CD14-positive monocyte (primary cell): ENCODE data around the gene CHRNB4. TPM values are rescaled to one million over a fixed set of nuclear protein-coding genes. Genes with fewer than 3 reads are reported as not detected.

Source experiments
- DNase-seq, 3 donors: peaks; one replicate each; pipeline ENCODE4 v3.0.0-alpha.2; 2011 to 2022
- H2AFZ ChIP-seq: 2 replicates; pipeline ENCODE4 v1.6.0; 2012; ENCODE audit warnings: mild to moderate bottlenecking, low read depth, low read length, inconsistent platforms; ENCODE audit not compliant: insufficient read depth, poor library complexity, severe bottlenecking
- H3K27ac ChIP-seq, 2 donors: 1 replicate in 1 of 2; 2 replicates in 1 of 2; pipeline ENCODE4 v1.5.1; 2012 to 2013; ENCODE audit warnings: low read length in 2 of 2, control low read depth in 1 of 2, inconsistent platforms in 1 of 2, low read depth in 1 of 2, mild to moderate bottlenecking in 1 of 2
- H3K27me3 ChIP-seq, 2 donors: one replicate each; pipeline versions ENCODE4 v1.6.0 to v1.6.1; 2011 to 2013; ENCODE audit warnings: low read length in 2 of 2; ENCODE audit not compliant: control insufficient read depth in 2 of 2, insufficient read depth in 2 of 2
- H3K36me3 ChIP-seq, 2 donors: replicated peaks in 1 of 2; 1 replicate in 1 of 2; 2 replicates in 1 of 2; pipeline versions ENCODE4 v1.5.1 to v1.6.1; 2012 to 2013; ENCODE audit warnings: low read length in 2 of 2, control low read depth in 1 of 2, inconsistent platforms in 1 of 2, mild to moderate bottlenecking in 1 of 2; ENCODE audit not compliant: insufficient read depth in 2 of 2, control insufficient read depth in 1 of 2
- H3K4me1 ChIP-seq, 2 donors: 1 replicate in 1 of 2; 2 replicates in 1 of 2; pipeline versions ENCODE4 v1.5.1 to v1.6.1; 2012 to 2013; ENCODE audit warnings: low read length in 2 of 2, control low read depth in 1 of 2, inconsistent platforms in 1 of 2, mild to moderate bottlenecking in 1 of 2, moderate library complexity in 1 of 2; ENCODE audit not compliant: insufficient read depth in 2 of 2, control insufficient read depth in 1 of 2
- H3K4me2 ChIP-seq: replicated peaks from 2 replicates; pipeline ENCODE3; 2012; ENCODE audit warnings: low read length, moderate library complexity, mild to moderate bottlenecking; ENCODE audit not compliant: poor library complexity, severe bottlenecking; ENCODE audit errors: extremely low read depth
- H3K4me3 ChIP-seq, 3 experiments: fragments of 200-600 bp in 1 of 3; sonication (generic) in 1 of 3; replicated peaks in 1 of 3; 1 replicate in 2 of 3; 2 replicates in 1 of 3; pipeline ENCODE4 v1.5.1; 2011 to 2013; ENCODE audit warnings: low read length in 3 of 3, mild to moderate bottlenecking in 3 of 3, control low read depth in 2 of 3, low read depth in 2 of 3, inconsistent platforms in 1 of 3, moderate library complexity in 1 of 3
- H3K79me2 ChIP-seq: 2 replicates; pipeline ENCODE4 v1.6.0; 2012; ENCODE audit warnings: mild to moderate bottlenecking, control low read depth, inconsistent platforms, low read length, moderate library complexity; ENCODE audit not compliant: insufficient read depth
- H3K9ac ChIP-seq: 2 replicates; pipeline ENCODE4 v1.6.0; 2017; ENCODE audit warnings: low read length, mild to moderate bottlenecking; ENCODE audit not compliant: insufficient read depth, poor library complexity, severe bottlenecking
- H3K9me3 ChIP-seq, 2 donors: replicated peaks in 1 of 2; 1 replicate in 1 of 2; 2 replicates in 1 of 2; pipeline versions ENCODE4 v1.5.1 to v1.6.1; 2012 to 2013; ENCODE audit warnings: low read length in 2 of 2, control low read depth in 1 of 2; ENCODE audit not compliant: control insufficient read depth in 1 of 2, insufficient read depth in 1 of 2
- H4K20me1 ChIP-seq: 2 replicates; pipeline ENCODE4 v1.6.0; 2012; ENCODE audit warnings: mild to moderate bottlenecking, low read length, control low read depth, moderate library complexity; ENCODE audit not compliant: insufficient read depth
- H3K27ac Mint-ChIP-seq, 7 donors: one replicate each; pipeline ENCODE4 v1.8.0; 2020; ENCODE audit warnings: mild to moderate bottlenecking in 7 of 7, mixed read lengths in 7 of 7, moderate library complexity in 6 of 7, inconsistent platforms in 2 of 7
- H3K27me3 Mint-ChIP-seq, 3 donors: one replicate each; pipeline ENCODE4 v1.8.0; 2021 to 2022; ENCODE audit warnings: low read depth in 3 of 3, mild to moderate bottlenecking in 3 of 3, mixed read lengths in 3 of 3, moderate library complexity in 3 of 3, inconsistent platforms in 1 of 3
- H3K36me3 Mint-ChIP-seq, 2 donors: one replicate each; pipeline ENCODE4 v1.8.0; 2020; ENCODE audit warnings: mixed read lengths in 2 of 2, inconsistent platforms in 1 of 2, mild to moderate bottlenecking in 1 of 2
- H3K4me1 Mint-ChIP-seq: one replicate; pipeline ENCODE4 v1.8.0; 2020; ENCODE audit warnings: mild to moderate bottlenecking, mixed read lengths
- H3K4me3 Mint-ChIP-seq, 2 donors: one replicate each; pipeline ENCODE4 v1.8.0; 2020; ENCODE audit warnings: mild to moderate bottlenecking in 2 of 2, mixed read lengths in 2 of 2, moderate library complexity in 1 of 2
- H3K9me3 Mint-ChIP-seq, 7 donors: one replicate each; pipeline ENCODE4 v1.8.0; 2020 to 2022; ENCODE audit warnings: mixed read lengths in 7 of 7, mild to moderate bottlenecking in 6 of 7, moderate library complexity in 6 of 7, inconsistent platforms in 2 of 7
- WGBS: methylation state at CpG from one replicate; pipeline ENCODE4 v1.1.5; 2013; ENCODE audit warnings: missing lambda C conversion rate; ENCODE audit not compliant: insufficient coverage; 5-methylcytosine and 5-hydroxymethylcytosine counted together
- intact Hi-C, 2 donors: fragments of 100-400 bp; cut with micrococcal nuclease; formaldehyde crosslinking; loops; one replicate each; pipeline versions ENCODE4 v1.15.0 to v1.15.1; 2023
- polyA plus RNA-seq, 3 donors: library from polyadenylated mRNA; depleted of rRNA in 1 of 3; unstranded in 2 of 3; stranded (reverse) in 1 of 3; fragments of 300-500 nt in 2 of 3; fragments of >200 nt in 1 of 3; fragmentation: Illumina TruSeq in 2 of 3; gene quantifications; 1 replicate in 2 of 3; 2 replicates in 1 of 3; pipeline ENCODE4 v1.2.3, GENCODE V29; 2012 to 2021
- TF ChIP-seq, protein P1 (sequence below): fragments of 200-600 bp; IDR thresholded peaks from one replicate; pipeline ENCODE4 v1.8.0; 2022; ENCODE audit warnings: antibody characterized with exemption, mild to moderate bottlenecking

CHRNB4 gene
- polyA plus RNA-seq, 3 donors, result not detected

- Histone ChIP-seq H3K27ac (no peak overlapping the region), H3K9me3 (peaks cover 0 to 10% of the 10 kb centered on the region in 2 donors), H3K27me3 (no peaks in the 10 kb centered on the region), H3K9ac (no peak overlapping the region), H3K4me1 (no peaks in the 10 kb centered on the region), H3K4me2 (no peak overlapping the region), H3K4me3 (no peak overlapping the region), H4K20me1 (no peaks in the 10 kb centered on the region), H3K79me2 (no peaks in the 10 kb centered on the region), H3K36me3 (no peaks in the 10 kb centered on the region), H2AFZ (no peak overlapping the region)
- Mint-ChIP-seq H3K27me3 (peaks cover 0 to 6% (median 1%) of the 10 kb centered on the region in 3 donors), H3K9me3 (peaks cover 3 to 16% (median 5%) of the 10 kb centered on the region in 7 donors), H3K4me3 (no peak overlapping the region), H3K4me1 (no peaks in the 10 kb centered on the region), H3K36me3 (no peaks in the 10 kb centered on the region), H3K27ac (no peak overlapping the region)
- intact Hi-C loops, result no loop called here
- WGBS, result 94% methylated on average over 3 of the region's 3 CpGs
- TF ChIP-seq, protein P1, sequence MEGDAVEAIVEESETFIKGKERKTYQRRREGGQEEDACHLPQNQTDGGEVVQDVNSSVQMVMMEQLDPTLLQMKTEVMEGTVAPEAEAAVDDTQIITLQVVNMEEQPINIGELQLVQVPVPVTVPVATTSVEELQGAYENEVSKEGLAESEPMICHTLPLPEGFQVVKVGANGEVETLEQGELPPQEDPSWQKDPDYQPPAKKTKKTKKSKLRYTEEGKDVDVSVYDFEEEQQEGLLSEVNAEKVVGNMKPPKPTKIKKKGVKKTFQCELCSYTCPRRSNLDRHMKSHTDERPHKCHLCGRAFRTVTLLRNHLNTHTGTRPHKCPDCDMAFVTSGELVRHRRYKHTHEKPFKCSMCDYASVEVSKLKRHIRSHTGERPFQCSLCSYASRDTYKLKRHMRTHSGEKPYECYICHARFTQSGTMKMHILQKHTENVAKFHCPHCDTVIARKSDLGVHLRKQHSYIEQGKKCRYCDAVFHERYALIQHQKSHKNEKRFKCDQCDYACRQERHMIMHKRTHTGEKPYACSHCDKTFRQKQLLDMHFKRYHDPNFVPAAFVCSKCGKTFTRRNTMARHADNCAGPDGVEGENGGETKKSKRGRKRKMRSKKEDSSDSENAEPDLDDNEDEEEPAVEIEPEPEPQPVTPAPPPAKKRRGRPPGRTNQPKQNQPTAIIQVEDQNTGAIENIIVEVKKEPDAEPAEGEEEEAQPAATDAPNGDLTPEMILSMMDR, result no peak
- DNase-seq, result no peak
Observed at GRCh38 chr15:78673917-78674444, 33.0 kb upstream of the CHRNB4 start.

DNA sequence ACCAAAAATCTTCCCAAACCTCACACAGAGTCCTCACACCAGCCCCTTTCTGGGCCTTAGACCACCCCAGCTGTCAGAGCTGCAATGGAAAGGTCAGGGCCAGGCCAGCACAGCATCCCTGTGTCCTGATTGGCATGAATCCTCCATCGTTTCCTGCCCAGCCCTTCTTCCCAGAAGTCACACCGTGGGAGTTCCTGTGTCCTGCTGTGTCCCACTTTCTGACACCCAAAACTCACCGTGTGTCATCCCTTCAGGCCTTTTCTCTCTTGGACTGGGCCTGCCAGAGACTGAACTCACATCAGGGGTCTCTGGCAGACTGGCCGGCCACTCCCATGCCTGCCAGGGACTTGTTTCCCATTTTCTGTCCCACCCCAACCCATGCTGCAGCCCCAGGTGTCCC, 32.5 kb upstream of the CHRNB4 start:
- DNase-seq, result no peak
- no peak overlapping the region for H3K27ac ChIP-seq
- intact Hi-C loops, result no loop called here
- H3K4me1 Mint-ChIP-seq, result no peaks in the 10 kb centered on the region
- peaks cover 0 to 10% of the 10 kb centered on the region in 2 donors for H3K9me3 ChIP-seq
- H3K4me1 ChIP-seq, result no peaks in the 10 kb centered on the region
- TF ChIP-seq, protein P1, result no peak
- H3K9ac ChIP-seq, result no peak overlapping the region
- H3K36me3 ChIP-seq, result no peaks in the 10 kb centered on the region
- H3K4me2 ChIP-seq, result no peak overlapping the region
- H3K4me3 Mint-ChIP-seq, result no peak overlapping the region
- H3K79me2 ChIP-seq, result no peaks in the 10 kb centered on the region
- peaks cover 0 to 8% (median 1%) of the 10 kb centered on the region in 3 donors for H3K27me3 Mint-ChIP-seq
- no peaks in the 10 kb centered on the region for H3K27me3 ChIP-seq
- no peaks in the 10 kb centered on the region for H3K36me3 Mint-ChIP-seq
- H3K4me3 ChIP-seq, result no peak overlapping the region
- peaks cover 3 to 16% (median 5%) of the 10 kb centered on the region in 7 donors for H3K9me3 Mint-ChIP-seq
- H4K20me1 ChIP-seq, result no peaks in the 10 kb centered on the region
- WGBS, result 75% methylated on average over 4 of the region's 4 CpGs
- no peak overlapping the region for H3K27ac Mint-ChIP-seq
- H2AFZ ChIP-seq, result no peak overlapping the region
